Stimulated activated CD8-positive, alpha-beta memory T cell treated with anti-CD3 and anti-CD28 coated beads, Interleukin-2, amount 100 ng/mL, for 48 hours (primary cell): Measurements from ENCODE around the gene COX4I2.
"Not testable (repeated sequence)": the region's sequence is repeated elsewhere in the genome, so short reads cannot be mapped to it uniquely, and the experiment has no call there.

ENCODE experiments used
- DNase-seq, 2 donors: peaks; one replicate each; pipeline ENCODE4 v3.0.0-alpha.2; 2020; ENCODE audit warnings: low read depth in 2 of 2

COX4I2 gene

DNA sequence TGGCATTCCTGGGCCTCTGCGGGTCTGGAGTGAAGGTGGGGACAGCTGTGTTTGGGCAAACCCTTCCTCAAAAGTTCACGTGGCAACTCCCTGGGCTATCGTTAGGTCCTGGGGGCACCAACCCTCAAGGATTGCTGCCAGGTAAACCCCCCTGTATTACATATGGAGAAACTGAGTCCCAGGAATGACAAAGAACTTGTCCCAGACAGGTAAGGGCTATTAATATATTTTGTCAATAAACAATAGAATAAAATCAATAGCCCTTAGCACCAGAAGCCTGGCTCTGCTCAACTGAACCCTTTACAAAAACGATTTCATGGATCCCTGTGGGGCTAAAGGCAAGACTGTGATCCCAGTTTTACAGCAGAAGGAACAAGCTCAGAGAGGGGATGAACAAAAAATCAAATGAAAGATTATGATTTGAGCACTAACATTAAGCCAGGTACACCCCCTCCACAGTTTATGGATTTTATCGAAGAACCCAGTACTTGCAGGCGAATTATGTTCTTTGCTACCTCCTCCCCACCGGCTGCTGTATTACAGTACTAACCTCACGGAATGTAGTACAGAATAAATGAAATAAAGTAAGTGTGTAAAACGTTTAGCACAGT, 30.0 kb upstream of the COX4I2 start:
- no peak for DNase-seq

DNA sequence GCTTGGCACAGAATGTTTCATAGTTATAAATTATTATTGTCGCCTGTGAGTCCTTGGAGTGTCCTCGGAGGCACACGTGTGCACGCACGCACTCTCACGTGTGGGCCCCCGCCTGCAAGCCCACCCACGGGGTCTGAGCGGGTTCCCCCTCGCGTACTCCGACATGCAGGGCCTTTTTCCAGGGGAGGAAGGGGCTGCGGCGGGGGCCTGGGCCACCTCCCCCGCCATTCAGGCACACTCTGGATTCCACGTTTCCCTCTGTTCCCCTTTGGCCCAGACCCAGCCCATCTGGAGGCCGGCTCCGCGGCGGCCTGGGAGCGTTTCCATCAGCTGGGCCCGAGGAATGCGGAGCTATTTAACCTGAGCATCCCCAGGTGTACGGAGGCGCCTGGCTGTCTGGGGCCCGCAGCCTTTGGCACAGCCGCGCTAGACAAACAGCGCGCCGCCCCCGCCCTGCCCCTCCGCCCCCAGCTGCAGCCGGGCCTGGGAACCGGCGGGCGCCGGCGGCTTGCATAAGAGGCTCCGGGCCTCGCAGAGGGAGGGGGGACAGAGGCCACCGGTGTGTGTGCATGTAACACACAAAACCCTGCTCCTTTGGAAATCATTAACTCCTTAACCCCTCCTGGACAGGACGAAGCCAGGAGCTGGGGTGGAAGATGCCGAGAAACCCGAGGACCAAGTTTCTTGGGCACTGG, 29.3 kb upstream of the COX4I2 start:
- DNase-seq = no peak

DNA sequence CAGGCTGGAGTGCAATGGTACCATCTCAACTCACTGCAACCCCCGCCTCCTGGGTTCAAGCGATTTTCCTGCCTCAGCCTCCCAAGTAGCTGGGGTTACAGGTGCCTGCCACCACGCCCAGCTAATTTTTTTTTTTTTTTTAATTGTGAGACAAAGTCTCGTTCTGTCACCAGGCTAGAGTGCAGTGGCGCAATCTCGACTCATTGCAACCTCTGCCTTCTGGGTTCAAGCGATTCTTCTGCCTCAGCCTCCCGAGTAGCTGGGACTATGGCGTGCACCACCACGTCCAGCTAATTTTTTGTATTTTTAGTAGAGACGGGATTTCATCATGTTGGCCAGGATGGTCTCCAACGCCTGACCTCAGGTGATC, 25.5 kb upstream of the COX4I2 start:
- not testable (repeated sequence) for DNase-seq

DNA sequence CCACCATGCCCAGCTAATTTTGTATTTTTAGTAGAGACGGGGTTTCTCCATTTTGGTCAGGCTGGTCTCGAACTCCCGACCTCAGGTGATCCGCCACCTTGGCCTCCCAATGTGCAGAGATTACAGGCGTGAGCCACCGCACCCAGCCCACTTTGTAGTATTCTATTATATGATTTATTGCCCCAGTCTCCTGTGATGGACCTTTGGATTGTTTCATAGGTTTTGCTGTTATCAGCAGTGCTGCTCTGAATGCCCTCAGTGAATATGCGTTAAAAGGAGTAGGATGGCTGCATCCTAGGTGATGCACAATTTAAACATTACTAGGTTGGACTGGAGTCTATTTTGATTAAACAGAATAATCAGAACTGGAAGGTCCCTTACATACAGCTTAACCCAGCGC, 22.3 kb upstream of the COX4I2 start:
- no peak for DNase-seq

DNA sequence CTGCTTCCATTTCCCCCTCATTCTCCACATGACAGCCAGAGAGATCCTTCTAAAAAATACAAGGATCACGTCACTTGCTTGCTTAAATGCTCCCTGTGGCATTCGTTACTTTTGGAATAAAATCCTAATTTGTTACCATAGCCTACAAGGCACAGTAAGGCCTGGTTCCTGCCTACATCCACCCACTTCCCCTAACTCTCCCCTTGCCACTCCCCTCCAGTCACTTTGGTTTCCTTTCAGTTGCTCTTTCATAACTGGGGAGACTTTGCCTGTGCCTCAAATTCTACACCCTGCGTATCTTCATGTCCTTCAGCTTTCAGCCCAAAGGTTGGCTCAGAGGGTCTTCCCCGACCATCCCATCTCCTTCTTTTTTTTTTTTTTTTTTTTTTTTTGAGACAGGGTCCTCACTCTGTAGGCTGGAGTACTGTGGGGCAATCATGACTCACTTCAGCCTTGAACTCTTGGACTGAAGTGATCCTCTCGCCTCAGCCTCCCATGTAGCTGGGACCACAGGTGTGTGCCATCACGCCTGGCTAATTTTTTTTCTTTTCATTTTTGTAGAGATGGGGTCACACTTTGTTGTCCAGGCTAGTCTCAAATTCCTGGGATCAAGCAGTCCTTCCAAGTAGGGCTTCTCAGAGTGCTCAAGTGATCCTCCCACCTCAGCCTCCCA, 20.1 kb upstream of the COX4I2 start:
- DNase-seq = no peak

DNA sequence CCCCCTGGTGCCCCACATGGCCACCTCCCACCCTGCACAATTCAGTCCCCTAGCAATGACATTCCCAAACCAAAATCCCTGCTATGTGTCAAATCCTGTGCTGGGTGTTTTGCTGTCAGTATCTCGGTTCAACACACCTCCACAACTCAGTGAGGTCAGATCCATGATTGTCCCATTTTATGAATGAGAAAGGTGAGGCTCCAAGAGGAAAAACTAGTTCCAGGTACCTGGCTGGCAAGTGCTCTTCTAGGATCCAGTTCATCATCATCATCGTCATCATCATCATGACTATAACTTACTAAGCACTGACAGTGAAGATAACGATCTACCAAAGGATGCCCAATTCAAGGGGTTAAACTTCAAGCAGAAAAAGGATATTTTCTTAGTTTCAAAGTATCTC, 17.5 kb upstream of the COX4I2 start:
- DNase-seq = no peak

DNA sequence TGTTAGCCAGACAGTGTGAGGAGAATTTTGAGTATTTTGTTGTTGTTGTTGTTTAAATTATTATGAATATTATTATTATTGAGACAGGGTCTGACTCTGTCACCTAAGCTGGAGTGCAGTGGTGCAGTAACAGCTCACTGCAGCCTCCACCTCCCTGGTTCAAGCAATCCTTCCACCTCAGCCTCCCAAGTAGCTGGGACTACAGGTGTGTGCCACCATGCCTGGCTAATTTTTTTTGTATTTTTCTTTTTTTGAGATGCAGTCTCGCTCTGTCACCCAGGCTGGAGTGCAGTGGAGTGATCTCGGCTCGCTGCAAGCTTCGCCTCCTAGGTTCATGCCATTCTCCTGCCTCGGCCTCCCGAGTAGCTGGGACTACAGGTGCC, 14.6 kb upstream of the COX4I2 start:
- DNase-seq = not testable (repeated sequence)

DNA sequence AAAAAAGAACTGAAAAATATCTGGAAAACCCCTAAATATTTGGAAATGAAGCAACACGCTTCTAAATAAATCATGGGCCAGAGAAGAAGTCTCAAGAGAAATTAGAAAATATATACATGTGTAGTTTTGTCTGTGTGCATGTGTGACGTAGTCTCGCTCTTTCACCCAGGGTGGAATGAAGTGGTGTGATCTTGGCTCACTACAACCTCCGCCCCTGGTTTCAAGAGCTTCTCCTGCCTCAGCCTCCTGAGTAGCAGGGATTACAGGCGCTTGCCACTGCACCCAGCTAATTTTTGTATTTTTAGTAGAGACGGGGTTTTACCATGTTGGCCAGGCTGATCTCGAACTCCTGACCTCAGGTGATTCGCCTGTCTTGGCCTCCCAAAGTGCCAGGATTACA, 11.2 kb upstream of the COX4I2 start:
- DNase-seq = not testable (repeated sequence)

DNA sequence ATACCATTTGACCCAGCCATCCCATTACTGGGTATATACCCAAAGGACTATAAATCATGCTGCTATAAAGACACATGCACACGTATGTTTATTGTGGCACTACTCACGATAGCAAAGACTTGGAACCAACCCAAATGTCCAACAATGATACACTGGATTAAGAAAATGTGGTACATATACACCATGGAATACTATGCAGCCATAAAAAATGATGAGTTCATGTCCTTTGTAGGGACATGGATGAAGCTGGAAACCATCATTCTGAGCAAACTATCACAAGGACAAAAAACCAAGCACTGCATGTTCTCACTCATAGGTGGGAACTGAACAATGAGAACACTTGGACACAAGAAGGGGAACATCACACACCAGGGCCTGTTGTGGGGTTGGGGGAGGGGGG, 9.7 kb upstream of the COX4I2 start:
- DNase-seq = not testable (repeated sequence)

DNA sequence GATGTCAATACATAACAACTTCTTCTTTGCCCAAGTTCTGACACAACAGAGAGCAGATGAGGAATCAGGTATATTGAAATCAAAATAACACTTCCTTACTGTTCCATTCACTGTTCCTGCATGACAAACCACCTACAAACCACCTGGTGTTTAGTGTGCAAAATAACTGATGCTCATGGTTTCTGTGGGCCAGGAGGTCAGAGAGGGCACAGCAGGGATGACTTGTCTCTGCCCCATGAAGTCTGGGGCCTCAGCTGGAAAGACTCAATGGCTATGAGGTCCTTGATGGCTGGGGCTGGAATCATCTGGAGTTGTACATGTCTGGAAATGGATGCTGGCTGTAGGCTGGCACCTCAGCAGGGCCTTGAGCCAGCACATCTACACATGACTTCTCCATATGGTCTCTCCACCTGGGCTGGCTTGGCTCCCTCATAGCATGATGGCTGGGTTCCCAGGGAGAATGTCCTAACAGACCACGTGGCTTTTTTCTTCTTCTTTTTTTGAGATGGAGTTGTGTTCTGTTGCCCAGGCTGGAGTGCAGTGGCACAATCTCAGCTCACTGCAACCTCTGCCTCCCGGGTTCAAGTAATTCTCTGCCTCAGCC, 7.4 kb upstream of the COX4I2 start:
- no peak for DNase-seq

DNA sequence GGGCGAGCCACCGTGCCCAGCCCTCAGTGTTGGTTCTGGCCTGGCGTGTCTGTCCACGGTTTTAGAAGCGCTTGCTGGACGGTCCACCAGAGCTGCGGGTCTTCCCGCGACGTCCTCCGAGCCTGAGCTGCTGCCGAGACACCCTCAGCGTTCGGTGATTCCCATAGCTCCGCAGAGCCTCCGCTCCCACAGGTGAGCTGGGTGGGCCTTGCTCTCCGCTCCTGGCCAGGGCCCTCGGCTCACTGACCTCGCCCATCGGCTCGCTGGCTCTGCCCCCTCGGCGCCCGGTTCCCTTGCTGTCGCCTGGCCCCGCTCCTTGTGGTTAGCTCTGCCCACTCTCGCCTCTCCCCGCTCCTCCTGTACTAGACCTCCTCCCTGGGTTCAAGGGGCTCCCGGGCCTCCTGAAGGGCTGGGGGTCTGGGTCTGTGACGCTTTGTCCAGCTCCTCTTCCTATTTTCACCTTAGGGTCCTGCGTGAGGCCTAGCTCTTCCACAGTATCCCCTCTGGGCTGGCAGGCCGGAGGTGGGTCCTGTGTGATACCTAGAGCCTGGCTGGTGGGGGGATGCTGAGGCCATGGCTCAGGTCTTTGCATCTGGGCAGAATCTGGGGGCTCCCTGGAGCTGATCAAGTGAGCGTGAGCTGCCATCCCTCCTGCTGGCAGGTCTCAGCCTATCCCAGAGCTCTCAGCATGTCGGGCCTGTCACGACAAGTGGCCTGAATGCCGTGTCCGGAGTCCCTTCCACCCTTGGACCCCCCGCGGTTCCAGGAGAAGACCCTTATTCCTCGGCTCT, 5.0 kb upstream of the COX4I2 start:
- no peak for DNase-seq

DNA sequence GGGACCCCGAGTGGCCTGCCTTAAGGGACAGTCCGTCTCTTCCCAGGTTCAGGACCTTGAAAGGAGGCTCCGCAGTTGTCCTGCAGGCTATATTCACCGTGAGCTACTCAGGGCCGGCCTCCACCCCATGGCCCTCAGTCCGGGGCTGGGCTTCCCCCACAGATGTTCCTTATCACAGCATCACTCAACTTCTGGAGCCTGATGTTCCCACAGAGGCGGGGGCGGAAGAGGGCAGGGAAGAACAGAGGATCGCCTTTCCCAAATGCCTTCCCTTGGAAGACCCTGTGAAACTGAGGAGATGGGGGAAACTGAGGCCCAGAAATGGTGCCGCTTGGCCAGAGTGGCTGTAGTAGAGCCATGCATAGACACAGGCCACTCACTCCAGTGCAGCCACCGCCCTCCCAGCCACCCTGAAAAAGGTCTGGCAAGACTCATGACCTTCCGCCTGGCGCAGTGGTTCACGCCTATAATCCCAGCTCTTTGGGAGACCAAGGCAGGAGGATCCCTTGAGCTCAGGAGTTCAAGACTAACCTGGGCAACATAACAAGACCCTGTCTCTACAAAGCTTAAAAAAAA, 4.3 kb upstream of the COX4I2 start:
- no peak for DNase-seq

DNA sequence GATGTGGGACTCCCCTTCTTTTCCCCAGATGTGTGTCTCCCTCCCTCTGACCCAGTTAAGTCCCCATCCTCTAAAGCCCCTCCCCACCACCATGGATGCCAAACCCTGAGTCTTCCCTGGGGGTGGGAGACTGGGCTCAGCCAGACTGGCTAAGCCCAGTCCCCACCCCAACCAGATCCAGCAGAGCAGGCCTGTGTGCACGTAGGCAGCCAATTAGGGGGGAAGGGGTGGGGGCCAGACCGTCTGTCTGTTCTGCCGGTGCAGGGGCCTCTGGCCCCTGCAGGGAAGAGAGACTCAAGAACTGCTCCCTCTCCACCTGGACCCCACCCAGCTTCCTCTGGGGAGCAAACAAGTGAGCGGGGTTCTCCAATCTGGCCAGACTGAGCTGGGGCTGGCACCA, 605 bp downstream of the COX4I2 start:
- no peak for DNase-seq

DNA sequence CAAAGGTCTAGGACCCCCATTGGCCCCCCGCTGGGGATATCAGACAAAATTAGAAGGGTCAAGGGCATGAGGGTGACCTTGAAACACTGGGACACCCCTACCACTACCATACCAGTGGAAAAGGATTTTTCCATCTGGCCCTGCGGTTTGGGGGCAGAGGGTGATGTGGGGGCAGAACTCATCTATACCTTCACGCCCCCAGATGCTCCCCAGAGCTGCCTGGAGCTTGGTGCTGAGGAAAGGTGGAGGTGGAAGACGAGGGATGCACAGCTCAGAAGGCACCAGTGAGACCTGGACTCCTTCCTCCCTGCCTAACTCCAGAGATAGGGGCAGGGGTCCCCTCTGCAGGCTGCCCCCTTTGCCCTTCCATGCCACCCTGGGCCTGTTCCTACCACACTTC, 1.1 kb downstream of the COX4I2 start:
- no peak for DNase-seq

DNA sequence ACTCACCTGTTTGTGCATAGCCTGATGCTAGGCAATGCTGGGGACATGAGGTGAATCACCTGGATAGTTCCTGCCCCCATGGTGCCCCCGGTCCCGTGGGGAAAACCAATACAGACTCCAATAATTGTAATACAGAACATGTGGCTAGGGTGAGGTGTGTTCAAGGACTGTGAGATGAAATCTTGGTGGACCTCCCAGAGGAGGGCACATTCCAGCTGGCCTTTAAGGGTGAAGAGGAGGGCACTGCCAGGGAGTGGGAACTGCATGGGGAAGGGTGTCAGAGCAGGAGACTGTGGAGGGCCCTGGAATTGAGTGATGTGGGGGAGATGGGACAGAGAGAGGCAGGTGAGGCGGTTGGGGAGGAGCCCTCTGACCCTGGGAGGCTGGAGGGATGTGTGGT, 2.5 kb downstream of the COX4I2 start:
- no peak for DNase-seq

DNA sequence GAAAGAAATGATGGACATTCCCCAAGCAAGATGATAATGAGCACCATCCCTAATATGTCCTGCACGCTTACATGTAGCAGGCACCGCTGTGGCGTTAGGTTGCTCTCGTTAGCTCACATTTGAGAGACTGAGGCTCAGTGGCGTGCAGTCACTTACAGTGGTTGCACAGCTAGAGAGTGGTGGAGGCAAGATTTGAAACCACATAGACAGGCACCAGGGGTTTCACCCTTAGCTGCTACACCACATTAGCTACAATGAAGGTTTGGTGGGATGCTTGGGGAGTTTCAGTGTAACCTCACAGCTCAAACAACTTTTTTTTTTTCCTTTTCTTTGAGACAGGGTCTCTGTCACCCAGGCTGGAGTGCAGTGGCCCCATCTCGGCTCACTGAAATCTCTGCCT, 3.7 kb downstream of the COX4I2 start:
- DNase-seq = no peak

DNA sequence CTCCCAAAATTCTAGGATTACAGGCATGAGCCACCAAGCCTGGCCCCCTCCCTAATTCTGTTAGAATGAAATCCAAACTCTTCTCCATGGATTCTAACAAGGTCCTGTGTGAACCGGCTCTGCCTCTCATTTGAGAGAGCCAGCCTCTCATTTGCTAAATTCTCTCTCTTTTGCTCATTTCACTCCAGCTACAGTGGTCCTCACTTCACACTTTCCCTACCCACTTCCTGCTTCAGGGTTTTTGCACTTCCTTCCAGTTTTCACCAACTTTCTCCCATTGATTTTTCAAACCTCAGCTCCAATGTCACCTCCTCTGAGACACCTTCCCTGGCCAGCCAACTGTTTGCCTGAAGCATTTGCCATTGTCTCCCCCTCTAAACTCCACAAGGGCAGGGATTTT, 5.1 kb downstream of the COX4I2 start:
- no peak for DNase-seq

DNA sequence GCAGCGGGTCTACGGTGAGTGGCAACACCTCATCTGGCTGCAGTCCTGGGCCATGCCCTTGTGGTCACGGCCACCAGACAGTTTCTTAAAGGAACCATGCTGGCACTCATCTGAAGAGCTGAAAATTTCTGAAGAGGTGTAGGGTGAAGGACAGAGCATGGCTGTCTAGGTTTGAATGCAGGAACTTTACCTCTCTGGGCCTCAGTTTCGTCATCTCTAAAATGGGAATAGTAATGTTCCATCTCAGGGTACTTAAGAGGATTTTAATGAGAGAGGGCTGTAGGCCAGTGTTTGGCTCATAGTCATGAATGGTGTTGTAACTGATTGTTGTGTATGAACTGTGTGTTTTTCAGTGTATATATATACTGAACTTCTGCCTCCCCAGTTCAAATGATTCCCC, 5.8 kb downstream of the COX4I2 start:
- DNase-seq = no peak

DNA sequence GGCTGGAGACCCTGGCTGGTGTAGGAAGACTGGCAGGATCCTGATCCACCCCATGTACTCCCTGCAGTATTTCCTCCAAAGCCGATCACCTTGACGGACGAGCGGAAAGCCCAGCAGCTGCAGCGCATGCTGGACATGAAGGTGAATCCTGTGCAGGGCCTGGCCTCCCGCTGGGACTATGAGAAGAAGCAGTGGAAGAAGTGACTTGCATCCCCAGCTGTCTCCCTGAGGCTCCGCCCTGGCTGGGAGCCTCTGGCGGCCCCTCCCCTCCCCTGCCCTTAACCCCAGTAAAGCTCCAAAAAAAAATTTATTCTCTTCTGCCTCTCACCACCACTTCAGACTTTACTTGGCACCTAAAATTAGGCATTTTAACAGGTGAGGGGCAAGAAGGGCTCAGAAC, 7.0 kb downstream of the COX4I2 start:
- DNase-seq = no peak

DNA sequence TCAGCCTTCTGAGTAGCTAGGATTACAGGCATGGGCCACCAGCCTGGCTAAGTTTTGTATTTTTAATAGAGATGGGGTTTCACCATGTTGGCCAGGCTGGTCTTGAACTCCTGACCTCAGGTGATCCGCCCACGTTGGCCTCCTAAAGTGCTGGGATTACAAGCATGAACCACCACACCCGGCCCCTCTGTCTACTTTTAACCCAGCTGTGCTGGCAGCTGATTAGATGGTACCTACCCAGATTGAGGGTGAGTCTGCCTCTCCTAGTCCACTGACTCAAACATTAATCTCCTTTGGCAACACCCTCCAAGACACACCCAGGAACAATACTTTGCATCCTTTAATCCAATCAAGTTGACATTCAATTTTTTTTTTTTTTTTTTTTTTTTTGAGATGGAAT, 10.4 kb downstream of the COX4I2 start:
- not testable (repeated sequence) for DNase-seq

DNA sequence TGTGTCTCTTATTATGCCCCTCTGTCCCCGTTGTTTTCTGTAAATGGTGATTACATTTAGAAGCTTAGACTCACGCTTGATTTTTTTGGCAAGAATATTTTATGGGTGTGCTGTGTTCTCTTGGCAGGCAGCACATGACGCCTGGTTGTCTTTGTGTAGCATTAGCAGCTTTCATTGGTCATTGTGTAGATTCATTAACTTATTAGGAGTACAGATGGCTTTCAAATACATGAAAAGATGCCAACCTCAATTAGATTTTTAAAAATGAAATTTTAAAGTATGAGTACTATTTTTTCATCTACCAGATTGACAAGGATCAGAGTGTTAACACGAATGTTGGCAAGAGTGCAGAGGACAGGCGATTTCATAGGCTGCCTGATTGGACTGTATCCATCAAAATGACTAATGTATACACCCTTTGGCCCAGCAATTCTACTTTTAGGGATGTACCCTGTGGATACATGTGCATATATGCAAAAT, 15.2 kb downstream of the COX4I2 start:
- no peak for DNase-seq

DNA sequence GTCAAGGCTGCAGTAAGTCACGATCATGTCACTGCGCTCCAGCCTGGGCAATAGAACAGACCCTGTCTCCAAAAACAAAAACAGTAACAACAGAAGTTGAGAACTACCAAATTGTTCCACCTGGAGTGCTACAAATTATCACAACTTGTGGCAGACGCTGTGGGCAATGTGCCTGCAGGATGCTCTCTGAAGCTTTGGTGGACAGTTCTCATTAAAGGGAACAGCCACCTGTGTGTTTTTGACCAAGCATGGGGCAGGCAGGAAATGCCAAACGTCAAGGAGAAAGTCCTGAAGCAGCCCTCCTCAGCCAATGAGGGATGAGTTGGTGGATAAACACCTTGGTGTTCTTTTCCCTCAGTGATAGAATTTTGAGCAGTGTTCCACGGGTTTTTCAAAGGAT, 15.8 kb downstream of the COX4I2 start:
- DNase-seq = no peak
